HEK293 (cell line): Measurements from ENCODE around the gene REV3L.

ENCODE experiments used
- CTCF ChIA-PET: fragments of 350-600 bp; formaldehyde crosslinking; extraction: SDS; loops from one replicate; lab custom pipeline; 2021; ENCODE audit warnings: antibody characterized with exemption; lab: Yijun Ruan, JAX
- POLR2A ChIA-PET: fragments of 300-600 bp; formaldehyde crosslinking; extraction: SDS; loops from one replicate; lab custom pipeline; 2020; ENCODE audit warnings: antibody characterized with exemption, inconsistent platforms; lab: Yijun Ruan, JAX
- H3K27ac ChIP-seq: fragments of 200-500 bp; sonication (Bioruptor generic); 2 replicates; pipeline ENCODE4 v1.5.1; 2014; ENCODE audit warnings: low read depth, low read length, control low read depth, inconsistent platforms; ENCODE audit errors: extremely low read depth
- H3K36me3 ChIP-seq, 2 experiments: fragments of 200-500 bp in 1 of 2; sonication (Bioruptor generic) in 1 of 2; 1 replicate in 1 of 2; 2 replicates in 1 of 2; pipeline ENCODE4 v1.5.1; 2014 to 2017; ENCODE audit warnings: inconsistent platforms in 2 of 2, low read length in 2 of 2; ENCODE audit not compliant: control insufficient read depth in 2 of 2, insufficient read depth in 1 of 2
- H3K4me1 ChIP-seq: fragments of 200-500 bp; sonication (Bioruptor generic); 2 replicates; pipeline ENCODE4 v1.5.1; 2014; ENCODE audit warnings: mild to moderate bottlenecking, low read length, inconsistent platforms; ENCODE audit not compliant: control insufficient read depth, insufficient read depth
- H3K4me3 ChIP-seq: 2 replicates; pipeline ENCODE4 v1.5.1; 2011; ENCODE audit warnings: low read depth, mild to moderate bottlenecking, control low read depth, low read length, moderate library complexity
- H3K9me3 ChIP-seq: fragments of 200-500 bp; sonication (Bioruptor generic); 2 replicates; pipeline ENCODE4 v1.5.1; 2014; ENCODE audit warnings: low read depth, low read length, inconsistent platforms; ENCODE audit not compliant: control insufficient read depth, insufficient read depth
- EGR2 ChIP-seq: fragments of 450-650 bp; formaldehyde crosslinking; IDR thresholded peaks from 2 replicates; pipeline ENCODE4 v1.5.1; 2016; ENCODE audit warnings: low read depth, missing biosample characterization, missing genetic modification characterization
- HOXA7 ChIP-seq: sonication (generic); formaldehyde crosslinking; IDR thresholded peaks from 2 replicates; pipeline ENCODE4 v1.8.1; 2022; ENCODE audit warnings: missing genetic modification reagents, borderline replicate concordance
- OVOL3 ChIP-seq: fragments of 450-650 bp; formaldehyde crosslinking; IDR thresholded peaks from 2 replicates; pipeline ENCODE4 v1.5.1; 2016; ENCODE audit warnings: missing biosample characterization, missing genetic modification characterization
- SP7 ChIP-seq: fragments of 450-650 bp; formaldehyde crosslinking; IDR thresholded peaks from 2 replicates; pipeline ENCODE4 v1.5.1; 2016; ENCODE audit warnings: missing biosample characterization, missing genetic modification characterization
- TRIM28 ChIP-seq: IDR thresholded peaks from 2 replicates; pipeline ENCODE4 v1.6.1; 2011; ENCODE audit warnings: low read length, control low read depth, borderline replicate concordance
- ZFP41 ChIP-seq: fragments of 450-650 bp; formaldehyde crosslinking; IDR thresholded peaks from 2 replicates; pipeline ENCODE4 v1.5.1; 2016; ENCODE audit warnings: missing biosample characterization, missing genetic modification characterization, borderline replicate concordance
- ZNF114 ChIP-seq: fragments of 450-650 bp; formaldehyde crosslinking; IDR thresholded peaks from 2 replicates; pipeline ENCODE4 v1.5.0; 2017; ENCODE audit warnings: missing biosample characterization, missing genetic modification characterization
- ZNF146 ChIP-seq: fragments of 450-650 bp; formaldehyde crosslinking; IDR thresholded peaks from 2 replicates; pipeline ENCODE4 v1.5.1; 2016; ENCODE audit warnings: missing biosample characterization, missing genetic modification characterization
- TF ChIP-seq, protein P1 (sequence below): fragments of 450-650 bp; formaldehyde crosslinking; IDR thresholded peaks from 2 replicates; pipeline ENCODE4 v1.5.1; 2017; ENCODE audit warnings: missing biosample characterization, missing genetic modification characterization
- TF ChIP-seq, protein P2 (sequence below): fragments of 450-650 bp; formaldehyde crosslinking; IDR thresholded peaks from 2 replicates; pipeline ENCODE4 v1.5.1; 2016; ENCODE audit warnings: missing biosample characterization, missing genetic modification characterization
- TF ChIP-seq, protein P3 (sequence below): fragments of 450-650 bp; IDR thresholded peaks from 2 replicates; pipeline ENCODE4 v1.5.1; 2018; ENCODE audit warnings: missing biosample characterization, mild to moderate bottlenecking, missing genetic modification characterization
- TF ChIP-seq, protein P4 (sequence below): fragments of 450-650 bp; formaldehyde crosslinking; IDR thresholded peaks from 2 replicates; pipeline ENCODE4 v1.5.1; 2017; ENCODE audit warnings: missing biosample characterization, missing genetic modification characterization
- TF ChIP-seq, protein P5 (sequence below): fragments of 450-650 bp; formaldehyde crosslinking; IDR thresholded peaks from 2 replicates; pipeline ENCODE4 v1.5.1; 2016; ENCODE audit warnings: missing biosample characterization, missing genetic modification characterization
- TF ChIP-seq, protein P6 (sequence below): fragments of 450-650 bp; formaldehyde crosslinking; IDR thresholded peaks from 2 replicates; pipeline ENCODE4 v1.5.1; 2016; ENCODE audit warnings: missing biosample characterization, missing genetic modification characterization
- TF ChIP-seq, protein P7 (sequence below): IDR thresholded peaks from 2 replicates; pipeline ENCODE4 v1.6.1; 2011; ENCODE audit warnings: mild to moderate bottlenecking, low read depth, low read length, borderline replicate concordance
- TF ChIP-seq, protein P8 (sequence below): fragments of 450-650 bp; formaldehyde crosslinking; IDR thresholded peaks from 2 replicates; pipeline ENCODE4 v1.5.1; 2016; ENCODE audit warnings: missing biosample characterization, missing genetic modification characterization

REV3L gene

DNA sequence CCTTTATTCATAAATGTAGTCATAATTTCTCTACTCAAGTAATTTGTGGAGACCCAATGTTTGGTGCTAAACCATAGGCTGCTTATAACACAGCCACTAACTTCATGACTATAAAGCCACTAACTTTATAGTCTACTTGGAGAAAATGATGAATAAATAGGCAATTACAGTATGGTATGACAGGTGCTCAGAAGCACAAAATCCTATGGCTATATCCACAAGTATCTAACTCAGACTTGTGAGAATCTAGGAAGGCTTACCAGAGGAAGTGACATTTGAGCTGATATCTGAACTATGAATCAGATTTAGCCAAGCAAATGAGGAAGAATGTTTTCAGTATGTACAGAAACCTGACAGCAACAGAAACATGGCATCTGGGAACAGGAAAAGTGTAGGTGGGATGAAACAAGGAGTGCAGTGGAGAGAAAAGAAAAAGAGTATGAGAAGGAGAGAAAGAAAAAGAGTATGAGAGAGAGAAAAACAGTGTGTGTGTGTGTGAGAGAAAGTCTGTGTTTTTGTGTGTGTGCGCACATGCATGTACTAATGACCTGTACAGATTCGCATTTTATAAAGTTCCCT lies 59.9 kb downstream of the REV3L start (continued):
- TF ChIP-seq, protein P1, sequence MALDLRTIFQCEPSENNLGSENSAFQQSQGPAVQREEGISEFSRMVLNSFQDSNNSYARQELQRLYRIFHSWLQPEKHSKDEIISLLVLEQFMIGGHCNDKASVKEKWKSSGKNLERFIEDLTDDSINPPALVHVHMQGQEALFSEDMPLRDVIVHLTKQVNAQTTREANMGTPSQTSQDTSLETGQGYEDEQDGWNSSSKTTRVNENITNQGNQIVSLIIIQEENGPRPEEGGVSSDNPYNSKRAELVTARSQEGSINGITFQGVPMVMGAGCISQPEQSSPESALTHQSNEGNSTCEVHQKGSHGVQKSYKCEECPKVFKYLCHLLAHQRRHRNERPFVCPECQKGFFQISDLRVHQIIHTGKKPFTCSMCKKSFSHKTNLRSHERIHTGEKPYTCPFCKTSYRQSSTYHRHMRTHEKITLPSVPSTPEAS (tag by site-specific recombination) = peak; percentile 78
- no peak for TF ChIP-seq OVOL3 (tag by site-specific recombination)
- TF ChIP-seq ZNF146 (tag by site-specific recombination) = no peak
- TF ChIP-seq ZFP41 = no peak
- TF ChIP-seq TRIM28 = peak; percentile 71; the same call in 1 of the 2 replicates

DNA sequence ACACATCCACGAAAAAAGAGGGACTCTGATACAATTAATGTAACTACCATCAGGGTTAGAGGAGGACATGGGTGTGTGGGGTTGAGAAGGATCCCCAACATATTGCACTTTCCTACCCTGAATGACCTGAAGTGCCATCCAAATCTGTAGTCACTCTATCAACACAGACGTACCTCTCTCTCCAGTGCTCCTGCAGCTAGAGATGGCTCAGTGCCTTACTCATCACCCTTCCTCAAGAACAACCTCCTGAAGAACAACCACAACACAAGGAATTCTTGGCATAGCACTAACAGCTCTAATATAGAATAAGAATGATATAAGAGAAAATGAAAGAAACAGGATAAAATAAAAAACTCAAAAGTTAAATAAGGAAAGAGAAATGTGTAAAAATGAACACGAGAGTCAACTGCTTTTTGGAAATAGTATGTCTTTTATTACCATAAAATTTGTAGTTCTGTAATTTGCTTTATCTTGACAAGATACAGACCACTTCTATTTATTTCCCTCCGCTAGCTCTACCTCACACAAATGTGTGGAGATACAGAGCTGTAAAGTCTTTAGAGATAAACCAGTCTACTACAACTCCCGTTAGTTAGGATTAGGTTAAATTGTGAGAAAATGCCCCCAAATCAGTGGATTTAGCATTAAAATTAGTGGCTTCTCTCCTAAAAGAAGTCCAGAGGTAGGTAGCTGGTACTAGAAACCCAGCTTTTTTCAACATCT lies 63.9 kb downstream of the REV3L start:
- H3K9me3 ChIP-seq = no peaks in the 10 kb centered on the region
- H3K4me1 ChIP-seq = peaks cover 20% of the 10 kb centered on the region; the same call in 1 of the 2 replicates
- TF ChIP-seq, protein P2, sequence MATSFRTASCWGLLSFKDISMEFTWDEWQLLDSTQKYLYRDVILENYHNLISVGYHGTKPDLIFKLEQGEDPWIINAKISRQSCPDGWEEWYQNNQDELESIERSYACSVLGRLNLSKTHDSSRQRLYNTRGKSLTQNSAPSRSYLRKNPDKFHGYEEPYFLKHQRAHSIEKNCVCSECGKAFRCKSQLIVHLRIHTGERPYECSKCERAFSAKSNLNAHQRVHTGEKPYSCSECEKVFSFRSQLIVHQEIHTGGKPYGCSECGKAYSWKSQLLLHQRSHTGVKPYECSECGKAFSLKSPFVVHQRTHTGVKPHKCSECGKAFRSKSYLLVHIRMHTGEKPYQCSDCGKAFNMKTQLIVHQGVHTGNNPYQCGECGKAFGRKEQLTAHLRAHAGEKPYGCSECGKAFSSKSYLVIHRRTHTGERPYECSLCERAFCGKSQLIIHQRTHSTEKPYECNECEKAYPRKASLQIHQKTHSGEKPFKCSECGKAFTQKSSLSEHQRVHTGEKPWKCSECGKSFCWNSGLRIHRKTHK (tag by site-specific recombination) = no peak
- TF ChIP-seq, protein P3, sequence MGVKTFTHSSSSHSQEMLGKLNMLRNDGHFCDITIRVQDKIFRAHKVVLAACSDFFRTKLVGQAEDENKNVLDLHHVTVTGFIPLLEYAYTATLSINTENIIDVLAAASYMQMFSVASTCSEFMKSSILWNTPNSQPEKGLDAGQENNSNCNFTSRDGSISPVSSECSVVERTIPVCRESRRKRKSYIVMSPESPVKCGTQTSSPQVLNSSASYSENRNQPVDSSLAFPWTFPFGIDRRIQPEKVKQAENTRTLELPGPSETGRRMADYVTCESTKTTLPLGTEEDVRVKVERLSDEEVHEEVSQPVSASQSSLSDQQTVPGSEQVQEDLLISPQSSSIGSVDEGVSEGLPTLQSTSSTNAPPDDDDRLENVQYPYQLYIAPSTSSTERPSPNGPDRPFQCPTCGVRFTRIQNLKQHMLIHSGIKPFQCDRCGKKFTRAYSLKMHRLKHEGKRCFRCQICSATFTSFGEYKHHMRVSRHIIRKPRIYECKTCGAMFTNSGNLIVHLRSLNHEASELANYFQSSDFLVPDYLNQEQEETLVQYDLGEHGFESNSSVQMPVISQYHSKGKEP (tag by site-specific recombination) = no peak
- TF ChIP-seq, protein P4, sequence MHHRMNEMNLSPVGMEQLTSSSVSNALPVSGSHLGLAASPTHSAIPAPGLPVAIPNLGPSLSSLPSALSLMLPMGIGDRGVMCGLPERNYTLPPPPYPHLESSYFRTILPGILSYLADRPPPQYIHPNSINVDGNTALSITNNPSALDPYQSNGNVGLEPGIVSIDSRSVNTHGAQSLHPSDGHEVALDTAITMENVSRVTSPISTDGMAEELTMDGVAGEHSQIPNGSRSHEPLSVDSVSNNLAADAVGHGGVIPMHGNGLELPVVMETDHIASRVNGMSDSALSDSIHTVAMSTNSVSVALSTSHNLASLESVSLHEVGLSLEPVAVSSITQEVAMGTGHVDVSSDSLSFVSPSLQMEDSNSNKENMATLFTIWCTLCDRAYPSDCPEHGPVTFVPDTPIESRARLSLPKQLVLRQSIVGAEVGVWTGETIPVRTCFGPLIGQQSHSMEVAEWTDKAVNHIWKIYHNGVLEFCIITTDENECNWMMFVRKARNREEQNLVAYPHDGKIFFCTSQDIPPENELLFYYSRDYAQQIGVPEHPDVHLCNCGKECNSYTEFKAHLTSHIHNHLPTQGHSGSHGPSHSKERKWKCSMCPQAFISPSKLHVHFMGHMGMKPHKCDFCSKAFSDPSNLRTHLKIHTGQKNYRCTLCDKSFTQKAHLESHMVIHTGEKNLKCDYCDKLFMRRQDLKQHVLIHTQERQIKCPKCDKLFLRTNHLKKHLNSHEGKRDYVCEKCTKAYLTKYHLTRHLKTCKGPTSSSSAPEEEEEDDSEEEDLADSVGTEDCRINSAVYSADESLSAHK (tag by site-specific recombination) = no peak
- TF ChIP-seq HOXA7 (CRISPR knock-in tag) (no peak), SP7 (tag by site-specific recombination) (no peak), EGR2 (no peak), ZNF114 (tag by site-specific recombination) (no peak)
- TF ChIP-seq, protein P5, sequence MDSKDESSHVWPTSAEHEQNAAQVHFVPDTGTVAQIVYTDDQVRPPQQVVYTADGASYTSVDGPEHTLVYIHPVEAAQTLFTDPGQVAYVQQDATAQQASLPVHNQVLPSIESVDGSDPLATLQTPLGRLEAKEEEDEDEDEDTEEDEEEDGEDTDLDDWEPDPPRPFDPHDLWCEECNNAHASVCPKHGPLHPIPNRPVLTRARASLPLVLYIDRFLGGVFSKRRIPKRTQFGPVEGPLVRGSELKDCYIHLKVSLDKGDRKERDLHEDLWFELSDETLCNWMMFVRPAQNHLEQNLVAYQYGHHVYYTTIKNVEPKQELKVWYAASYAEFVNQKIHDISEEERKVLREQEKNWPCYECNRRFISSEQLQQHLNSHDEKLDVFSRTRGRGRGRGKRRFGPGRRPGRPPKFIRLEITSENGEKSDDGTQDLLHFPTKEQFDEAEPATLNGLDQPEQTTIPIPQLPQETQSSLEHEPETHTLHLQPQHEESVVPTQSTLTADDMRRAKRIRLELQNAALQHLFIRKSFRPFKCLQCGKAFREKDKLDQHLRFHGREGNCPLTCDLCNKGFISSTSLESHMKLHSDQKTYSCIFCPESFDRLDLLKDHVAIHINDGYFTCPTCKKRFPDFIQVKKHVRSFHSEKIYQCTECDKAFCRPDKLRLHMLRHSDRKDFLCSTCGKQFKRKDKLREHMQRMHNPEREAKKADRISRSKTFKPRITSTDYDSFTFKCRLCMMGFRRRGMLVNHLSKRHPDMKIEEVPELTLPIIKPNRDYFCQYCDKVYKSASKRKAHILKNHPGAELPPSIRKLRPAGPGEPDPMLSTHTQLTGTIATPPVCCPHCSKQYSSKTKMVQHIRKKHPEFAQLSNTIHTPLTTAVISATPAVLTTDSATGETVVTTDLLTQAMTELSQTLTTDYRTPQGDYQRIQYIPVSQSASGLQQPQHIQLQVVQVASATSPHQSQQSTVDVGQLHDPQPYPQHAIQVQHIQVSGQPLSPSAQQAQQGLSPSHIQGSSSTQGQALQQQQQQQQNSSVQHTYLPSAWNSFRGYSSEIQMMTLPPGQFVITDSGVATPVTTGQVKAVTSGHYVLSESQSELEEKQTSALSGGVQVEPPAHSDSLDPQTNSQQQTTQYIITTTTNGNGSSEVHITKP (tag by site-specific recombination) = no peak
- TF ChIP-seq, protein P6, sequence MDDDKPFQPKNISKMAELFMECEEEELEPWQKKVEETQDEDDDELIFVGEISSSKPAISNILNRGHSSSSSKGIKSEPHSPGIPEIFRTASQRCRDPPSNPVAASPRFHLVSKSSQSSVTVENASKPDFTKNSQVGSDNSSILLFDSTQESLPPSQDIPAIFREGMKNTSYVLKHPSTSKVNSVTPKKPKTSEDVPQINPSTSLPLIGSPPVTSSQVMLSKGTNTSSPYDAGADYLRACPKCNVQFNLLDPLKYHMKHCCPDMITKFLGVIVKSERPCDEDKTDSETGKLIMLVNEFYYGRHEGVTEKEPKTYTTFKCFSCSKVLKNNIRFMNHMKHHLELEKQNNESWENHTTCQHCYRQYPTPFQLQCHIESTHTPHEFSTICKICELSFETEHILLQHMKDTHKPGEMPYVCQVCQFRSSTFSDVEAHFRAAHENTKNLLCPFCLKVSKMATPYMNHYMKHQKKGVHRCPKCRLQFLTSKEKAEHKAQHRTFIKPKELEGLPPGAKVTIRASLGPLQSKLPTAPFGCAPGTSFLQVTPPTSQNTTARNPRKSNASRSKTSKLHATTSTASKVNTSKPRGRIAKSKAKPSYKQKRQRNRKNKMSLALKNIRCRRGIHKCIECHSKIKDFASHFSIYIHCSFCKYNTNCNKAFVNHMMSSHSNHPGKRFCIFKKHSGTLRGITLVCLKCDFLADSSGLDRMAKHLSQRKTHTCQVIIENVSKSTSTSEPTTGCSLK (tag by site-specific recombination) = no peak
- TF ChIP-seq, protein P7, sequence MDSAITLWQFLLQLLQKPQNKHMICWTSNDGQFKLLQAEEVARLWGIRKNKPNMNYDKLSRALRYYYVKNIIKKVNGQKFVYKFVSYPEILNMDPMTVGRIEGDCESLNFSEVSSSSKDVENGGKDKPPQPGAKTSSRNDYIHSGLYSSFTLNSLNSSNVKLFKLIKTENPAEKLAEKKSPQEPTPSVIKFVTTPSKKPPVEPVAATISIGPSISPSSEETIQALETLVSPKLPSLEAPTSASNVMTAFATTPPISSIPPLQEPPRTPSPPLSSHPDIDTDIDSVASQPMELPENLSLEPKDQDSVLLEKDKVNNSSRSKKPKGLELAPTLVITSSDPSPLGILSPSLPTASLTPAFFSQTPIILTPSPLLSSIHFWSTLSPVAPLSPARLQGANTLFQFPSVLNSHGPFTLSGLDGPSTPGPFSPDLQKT = no peak
- TF ChIP-seq, protein P8, sequence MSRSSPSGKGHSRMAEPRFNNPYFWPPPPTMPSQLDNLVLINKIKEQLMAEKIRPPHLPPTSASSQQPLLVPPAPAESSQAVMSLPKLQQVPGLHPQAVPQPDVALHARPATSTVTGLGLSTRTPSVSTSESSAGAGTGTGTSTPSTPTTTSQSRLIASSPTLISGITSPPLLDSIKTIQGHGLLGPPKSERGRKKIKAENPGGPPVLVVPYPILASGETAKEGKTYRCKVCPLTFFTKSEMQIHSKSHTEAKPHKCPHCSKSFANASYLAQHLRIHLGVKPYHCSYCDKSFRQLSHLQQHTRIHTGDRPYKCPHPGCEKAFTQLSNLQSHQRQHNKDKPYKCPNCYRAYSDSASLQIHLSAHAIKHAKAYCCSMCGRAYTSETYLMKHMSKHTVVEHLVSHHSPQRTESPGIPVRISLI (tag by site-specific recombination) = no peak
- TF ChIP-seq, all 188 proteins: peak for 0
- POLR2A ChIA-PET = no interaction called here
- no peak overlapping the region for H3K27ac ChIP-seq
- CTCF ChIA-PET = interaction anchor here (0.7 kb wide), 3 partner anchors 33 to 1152 kb away, joined by 3 to 5 read pairs (median 5); a partner anchor contains a TSS
- peaks cover 0 to 7% of the 10 kb centered on the region in 2 experiments; a peak in 1 of 3 replicates for H3K36me3 ChIP-seq
- no peak overlapping the region for H3K4me3 ChIP-seq
